ENCODE results near the gene MELTF. TPM values are rescaled to one million over a fixed set of nuclear protein-coding genes. Genes with fewer than 3 reads are reported as not detected.

The MELTF gene
- total RNA-seq, 4 donors from 2014 or later: 3.2 to 5.9 (median 3.9) TPM

GRCh38 chr3:196998966-196999760 is 30.5 kb downstream of the MELTF start:
- H3K4me1 ChIP-seq: peaks cover 0 to 44% (median 16%) of the 10 kb centered on the region in 3 donors
- no peak for DNase-seq
- intact Hi-C loops (cut with DNase I): no loop called here
- no peaks in the 10 kb centered on the region for H3K27me3 ChIP-seq
- H3K36me3 ChIP-seq: no peaks in the 10 kb centered on the region
- H3K4me3 ChIP-seq: no peak overlapping the region
- 89 to 92% methylated on average over 17 of the region's 21 CpGs for WGBS, 2 donors
- H3K9me3 ChIP-seq: no peaks in the 10 kb centered on the region
- TF ChIP-seq CTCF (IDR thresholded peaks at IDR 0.05) (no peak), POLR2A (IDR thresholded peaks at IDR 0.05) (no peak)
- no peak overlapping the region for H3K27ac ChIP-seq

- no peak for DNase-seq
- no peaks in the 10 kb centered on the region for H3K9me3 ChIP-seq
- TF ChIP-seq CTCF (IDR thresholded peaks at IDR 0.05) (no peak), POLR2A (IDR thresholded peaks at IDR 0.05) (no peak)
- H3K4me1 ChIP-seq: peaks cover 0 to 33% (median 10%) of the 10 kb centered on the region in 3 donors
- peak overlapping the region; percentile 7 to 72 (median 68) for H3K27ac ChIP-seq
- 65 to 80% methylated on average over 8 to 10 of the region's 15 CpGs for WGBS, 2 donors
- H3K27me3 ChIP-seq: no peaks in the 10 kb centered on the region
- H3K4me3 ChIP-seq: no peak overlapping the region
- intact Hi-C loops (cut with DNase I): no loop called here
- H3K36me3 ChIP-seq: no peaks in the 10 kb centered on the region
Observed at GRCh38 chr3:196997311-196997710, 32.3 kb downstream of the MELTF start.

GRCh38 chr3:196996454-196997265 is 33.0 kb downstream of the MELTF start:
- Histone ChIP-seq H3K27ac (peak overlapping the region; percentile 7 to 72 (median 68)), H3K4me1 (peaks cover 0 to 26% (median 7%) of the 10 kb centered on the region in 3 donors), H3K27me3 (no peaks in the 10 kb centered on the region), H3K4me3 (no peak overlapping the region), H3K36me3 (no peaks in the 10 kb centered on the region), H3K9me3 (no peaks in the 10 kb centered on the region)
- intact Hi-C loops (cut with DNase I): no loop called here
- TF ChIP-seq POLR2A (IDR thresholded peaks at IDR 0.05) (no peak), CTCF (IDR thresholded peaks at IDR 0.05) (no peak)
- 47 to 55% methylated on average over 7 to 10 of the region's 17 CpGs for WGBS, 2 donors
- DNase-seq: no peak

GRCh38 chr3:196995646-196996355 is 33.8 kb downstream of the MELTF start:
- intact Hi-C loops (cut with DNase I): no loop called here
- no peak for DNase-seq

More at GRCh38 chr3:196995646-196996355, 33.8 kb downstream of the MELTF start:
- Histone ChIP-seq H3K27ac (peak overlapping the region; percentile 7 to 72 (median 68)), H3K36me3 (no peaks in the 10 kb centered on the region), H3K4me1 (peaks cover 0 to 21% (median 7%) of the 10 kb centered on the region in 3 donors), H3K4me3 (no peak overlapping the region), H3K9me3 (no peaks in the 10 kb centered on the region), H3K27me3 (no peaks in the 10 kb centered on the region)
- TF ChIP-seq POLR2A (IDR thresholded peaks at IDR 0.05) (no peak), CTCF (IDR thresholded peaks at IDR 0.05) (no peak)
- WGBS, 2 donors: 61% methylated on average over 12 to 14 of the region's 14 CpGs
